ENCODE results near the gene SLC37A1. TPM values are rescaled to one million over a fixed set of nuclear protein-coding genes. Genes with fewer than 3 reads are reported as not detected.

The SLC37A1 gene
- total and polyA plus RNA-seq, 9 donors, result 2.2 to 6.9 (median 2.9) TPM

DNA sequence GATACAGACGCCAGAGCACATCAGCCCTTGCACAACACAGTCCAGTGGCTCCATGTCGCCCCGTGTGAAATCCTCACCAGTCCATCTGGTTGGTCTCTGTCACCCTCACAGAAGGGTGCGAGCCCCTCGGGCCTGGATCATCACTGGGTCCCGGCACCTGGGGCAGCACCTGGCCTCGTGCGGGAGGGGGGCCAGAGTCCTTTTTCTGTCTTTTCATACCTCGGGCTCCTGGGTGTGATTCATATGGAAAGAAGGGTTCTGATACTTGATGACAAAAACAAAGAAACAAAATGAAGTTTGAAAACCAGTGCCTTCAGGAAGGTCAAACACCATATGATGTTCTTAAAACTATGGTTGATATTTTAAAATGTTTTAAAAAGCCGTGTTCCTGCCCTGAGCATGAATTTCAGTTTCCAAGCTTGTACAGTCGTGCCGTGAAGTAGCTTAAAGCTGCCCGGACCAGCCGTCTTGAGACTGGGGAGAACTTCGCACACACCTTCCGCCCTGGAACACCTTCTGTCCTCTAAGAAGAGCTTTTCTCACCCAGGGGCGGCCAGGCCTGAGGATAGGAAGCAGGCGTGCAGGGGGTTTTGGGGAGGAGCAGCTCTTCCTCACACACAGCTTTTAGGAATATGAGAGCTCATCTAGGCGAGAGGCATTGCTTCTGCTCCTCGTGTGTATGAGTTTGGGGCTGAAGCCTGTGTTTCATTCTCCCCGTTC lies 35.2 kb downstream of the SLC37A1 start:
- Histone ChIP-seq H3K27ac (ENCODE audit: low read length) (no peak overlapping the region), H3K4me3 (ENCODE audit: low read length) (no peak overlapping the region), H3K27me3 (ENCODE audit: control insufficient read depth, insufficient read depth, low read length) (no peaks in the 10 kb centered on the region), H3K9me3 (replicated peaks; ENCODE audit: control insufficient read depth, low read depth, low read length) (no peaks in the 10 kb centered on the region), H3K36me3 (ENCODE audit: control insufficient read depth, insufficient read depth, low read length) (peaks cover 8% of the 10 kb centered on the region), H3K4me1 (ENCODE audit: control insufficient read depth, insufficient read depth, low read length) (no peaks in the 10 kb centered on the region)
- WGBS (ENCODE audit: insufficient coverage), result 70% methylated on average over 11 of the region's 21 CpGs
- DNase-seq, result no peak

DNA sequence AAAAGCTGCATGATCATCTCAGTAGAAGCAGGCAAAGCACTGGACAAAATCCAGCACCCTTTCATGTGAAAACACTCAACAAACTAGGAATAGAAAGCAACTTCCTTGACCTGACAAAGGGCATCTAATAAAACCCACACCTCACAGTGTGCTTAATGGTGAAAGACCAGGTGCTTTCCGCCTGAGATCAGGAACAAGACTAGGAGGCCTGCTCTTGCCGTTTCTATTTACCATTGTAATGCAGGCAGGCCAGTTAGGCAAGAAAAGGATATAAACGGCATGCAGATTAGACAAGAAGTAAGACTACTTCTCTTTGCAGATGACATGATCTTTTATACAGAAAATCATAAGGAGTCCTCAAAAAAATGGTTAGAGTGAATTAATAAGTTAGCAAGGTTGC lies 37.2 kb downstream of the SLC37A1 start:
- Histone ChIP-seq H3K36me3 (ENCODE audit: control insufficient read depth, insufficient read depth, low read length) (peaks cover 4% of the 10 kb centered on the region), H3K4me1 (ENCODE audit: control insufficient read depth, insufficient read depth, low read length) (no peaks in the 10 kb centered on the region), H3K4me3 (ENCODE audit: low read length) (no peak overlapping the region), H3K9me3 (replicated peaks; ENCODE audit: control insufficient read depth, low read depth, low read length) (no peaks in the 10 kb centered on the region), H3K27me3 (ENCODE audit: control insufficient read depth, insufficient read depth, low read length) (no peaks in the 10 kb centered on the region), H3K27ac (ENCODE audit: low read length) (no peak overlapping the region)
- no CpG with 5 or more reads among the region's 3 CpGs for WGBS (ENCODE audit: insufficient coverage)
- no peak for DNase-seq

DNA sequence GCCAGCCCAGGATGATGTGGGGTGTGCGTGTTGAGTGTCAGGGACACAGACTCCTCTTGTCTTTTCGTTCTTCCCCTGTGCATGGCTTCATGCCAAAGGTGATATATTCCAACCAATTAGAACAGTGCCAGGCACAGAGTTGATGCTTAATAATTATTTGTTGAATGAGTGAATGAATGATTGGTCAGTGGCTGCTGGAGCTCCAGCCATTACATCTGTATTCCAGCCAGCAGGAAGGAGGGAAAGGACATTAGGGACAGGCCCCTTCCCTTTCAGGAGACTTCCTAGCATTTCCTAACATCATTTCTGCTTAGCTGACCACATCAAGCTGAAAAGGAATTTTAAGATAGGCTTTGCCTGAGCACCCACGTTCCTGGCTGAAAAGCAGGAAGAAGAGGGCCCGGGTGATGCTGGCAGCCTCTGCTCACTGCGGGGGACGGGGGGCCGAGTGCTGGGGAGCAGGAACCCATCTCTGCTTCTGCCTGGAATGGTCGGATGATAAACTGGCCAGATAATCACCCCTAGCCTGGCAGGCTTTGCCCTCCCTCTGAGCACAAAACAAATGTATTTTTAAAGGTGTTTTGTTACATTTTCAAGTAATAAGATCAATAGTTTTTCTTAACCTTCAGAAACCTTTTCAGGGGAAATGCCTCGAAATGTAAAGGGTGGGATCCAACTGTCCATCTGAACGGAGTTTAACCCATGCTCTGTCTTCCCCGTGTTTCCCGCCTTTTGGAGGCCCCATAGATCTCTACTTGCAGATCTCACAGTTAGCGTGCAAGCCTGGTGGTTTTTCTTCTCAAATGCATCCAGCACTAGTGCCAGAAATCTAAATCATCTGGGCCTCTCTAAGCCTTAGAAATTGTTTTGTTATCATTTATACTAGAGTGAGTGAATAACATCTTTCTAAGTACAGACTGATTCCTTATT lies 39.0 kb downstream of the SLC37A1 start:
- Histone ChIP-seq H3K36me3 (ENCODE audit: control insufficient read depth, insufficient read depth, low read length) (peaks cover 5% of the 10 kb centered on the region), H3K27ac (ENCODE audit: low read length) (no peak overlapping the region), H3K9me3 (replicated peaks; ENCODE audit: control insufficient read depth, low read depth, low read length) (no peaks in the 10 kb centered on the region), H3K4me1 (ENCODE audit: control insufficient read depth, insufficient read depth, low read length) (no peaks in the 10 kb centered on the region), H3K4me3 (ENCODE audit: low read length) (no peak overlapping the region), H3K27me3 (ENCODE audit: control insufficient read depth, insufficient read depth, low read length) (no peaks in the 10 kb centered on the region)
- WGBS (ENCODE audit: insufficient coverage), result 76% methylated on average over 8 of the region's 13 CpGs
- no peak for DNase-seq

DNA sequence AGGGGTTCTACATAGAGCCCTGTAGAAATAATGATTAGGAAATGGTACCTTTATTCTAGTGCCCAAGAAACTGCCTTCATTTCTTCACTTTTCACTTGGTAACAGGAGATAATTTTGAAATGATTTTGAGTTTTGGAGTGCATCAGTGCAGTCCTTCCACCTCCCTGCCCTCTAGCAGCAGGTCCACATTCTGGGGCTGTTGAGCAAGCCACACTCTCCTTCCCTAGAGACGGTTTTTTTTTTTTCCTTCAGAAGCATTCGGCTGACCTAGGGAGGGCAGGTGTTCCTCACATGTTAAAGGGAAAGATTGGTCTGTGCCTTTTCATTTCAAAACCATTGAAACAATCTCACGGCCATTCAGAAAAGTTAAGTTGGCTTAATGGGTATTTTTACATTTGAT lies 39.8 kb downstream of the SLC37A1 start:
- Histone ChIP-seq H3K9me3 (replicated peaks; ENCODE audit: control insufficient read depth, low read depth, low read length) (no peaks in the 10 kb centered on the region), H3K27ac (ENCODE audit: low read length) (no peak overlapping the region), H3K36me3 (ENCODE audit: control insufficient read depth, insufficient read depth, low read length) (peaks cover 5% of the 10 kb centered on the region), H3K4me3 (ENCODE audit: low read length) (no peak overlapping the region), H3K27me3 (ENCODE audit: control insufficient read depth, insufficient read depth, low read length) (no peaks in the 10 kb centered on the region), H3K4me1 (ENCODE audit: control insufficient read depth, insufficient read depth, low read length) (no peaks in the 10 kb centered on the region)
- no peak for DNase-seq
- no CpG with 5 or more reads among the region's 3 CpGs for WGBS (ENCODE audit: insufficient coverage)

DNA sequence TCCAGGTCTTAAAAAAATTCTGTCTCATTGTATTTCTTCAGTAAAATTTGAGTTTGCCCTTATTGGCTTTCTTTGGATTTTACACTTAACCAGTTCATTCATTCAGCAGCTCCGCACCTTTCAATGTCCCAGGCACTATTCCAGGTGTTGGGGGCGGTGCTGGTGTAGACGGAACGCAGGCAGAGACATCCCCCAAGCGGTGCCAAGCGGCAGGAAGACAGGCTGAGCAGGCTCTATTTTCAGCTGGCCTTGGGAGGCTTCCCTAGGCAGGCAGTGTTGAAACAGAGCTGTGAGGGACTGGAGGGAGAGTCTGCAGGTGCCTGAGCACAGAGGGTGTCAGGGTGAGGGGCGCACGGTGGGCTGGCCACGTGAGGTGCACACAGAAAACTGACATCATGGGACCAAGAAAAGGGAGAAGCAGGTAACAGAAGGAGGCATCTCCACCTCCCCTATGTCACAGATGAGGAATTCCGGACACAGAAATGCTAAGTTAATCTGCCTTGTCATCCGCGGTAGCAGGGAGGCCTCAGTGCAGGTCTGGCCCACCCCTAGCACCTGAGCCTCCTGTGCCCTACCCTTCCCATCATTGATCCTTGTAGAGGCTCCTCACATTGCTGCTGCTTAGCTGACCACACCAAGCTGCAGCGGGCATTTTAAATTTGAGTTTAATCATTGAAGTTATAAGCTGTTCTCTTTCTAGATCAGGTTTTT lies 40.8 kb downstream of the SLC37A1 start:
- no peak overlapping the region for H3K27ac ChIP-seq (ENCODE audit: low read length)
- DNase-seq, result no peak
- no peaks in the 10 kb centered on the region for H3K4me1 ChIP-seq (ENCODE audit: control insufficient read depth, insufficient read depth, low read length)
- no peaks in the 10 kb centered on the region for H3K9me3 ChIP-seq (replicated peaks; ENCODE audit: control insufficient read depth, low read depth, low read length)
- peaks cover 12% of the 10 kb centered on the region for H3K36me3 ChIP-seq (ENCODE audit: control insufficient read depth, insufficient read depth, low read length)
- WGBS (ENCODE audit: insufficient coverage), result 62% methylated on average over 7 of the region's 13 CpGs
- no peak overlapping the region for H3K4me3 ChIP-seq (ENCODE audit: low read length)
- no peaks in the 10 kb centered on the region for H3K27me3 ChIP-seq (ENCODE audit: control insufficient read depth, insufficient read depth, low read length)

DNA sequence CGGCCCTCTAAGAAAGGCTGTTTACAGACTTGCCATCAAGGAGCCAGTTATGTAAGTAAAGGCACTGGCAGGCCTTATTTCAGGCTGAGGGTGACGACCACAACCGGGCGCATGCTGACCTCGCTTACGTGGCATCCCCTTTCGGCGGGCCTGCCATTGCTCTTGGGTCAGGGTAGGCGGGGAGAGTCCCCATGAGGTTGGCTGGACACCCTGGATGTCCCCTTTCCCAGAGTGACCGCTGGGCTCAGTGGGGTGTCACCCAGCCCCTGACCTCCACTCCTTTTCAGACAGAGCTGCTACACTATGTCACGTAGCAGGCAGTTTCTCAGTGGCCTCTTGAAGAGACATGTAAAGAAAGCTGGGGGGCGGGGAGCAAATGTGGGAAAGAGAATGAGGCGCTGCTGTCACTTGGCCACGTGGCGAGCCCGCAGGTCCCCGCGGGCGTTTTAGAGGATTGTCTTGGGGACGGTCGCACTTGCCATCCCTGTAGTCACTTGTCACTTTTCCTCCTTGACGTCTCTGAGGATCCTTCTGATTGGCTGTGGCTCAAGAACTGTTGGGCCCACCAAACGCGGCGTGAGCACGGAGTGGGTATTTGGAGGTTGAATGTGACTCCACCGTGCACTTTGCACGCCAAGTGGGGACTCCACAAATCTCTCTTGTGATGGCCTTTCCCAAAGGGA lies 42.2 kb downstream of the SLC37A1 start:
- Histone ChIP-seq H3K4me1 (ENCODE audit: control insufficient read depth, insufficient read depth, low read length) (no peaks in the 10 kb centered on the region), H3K36me3 (ENCODE audit: control insufficient read depth, insufficient read depth, low read length) (peaks cover 12% of the 10 kb centered on the region), H3K27me3 (ENCODE audit: control insufficient read depth, insufficient read depth, low read length) (no peaks in the 10 kb centered on the region), H3K27ac (ENCODE audit: low read length) (no peak overlapping the region), H3K4me3 (ENCODE audit: low read length) (no peak overlapping the region), H3K9me3 (replicated peaks; ENCODE audit: control insufficient read depth, low read depth, low read length) (no peaks in the 10 kb centered on the region)
- WGBS (ENCODE audit: insufficient coverage), result 92% methylated on average over 20 of the region's 28 CpGs
- DNase-seq, result no peak

DNA sequence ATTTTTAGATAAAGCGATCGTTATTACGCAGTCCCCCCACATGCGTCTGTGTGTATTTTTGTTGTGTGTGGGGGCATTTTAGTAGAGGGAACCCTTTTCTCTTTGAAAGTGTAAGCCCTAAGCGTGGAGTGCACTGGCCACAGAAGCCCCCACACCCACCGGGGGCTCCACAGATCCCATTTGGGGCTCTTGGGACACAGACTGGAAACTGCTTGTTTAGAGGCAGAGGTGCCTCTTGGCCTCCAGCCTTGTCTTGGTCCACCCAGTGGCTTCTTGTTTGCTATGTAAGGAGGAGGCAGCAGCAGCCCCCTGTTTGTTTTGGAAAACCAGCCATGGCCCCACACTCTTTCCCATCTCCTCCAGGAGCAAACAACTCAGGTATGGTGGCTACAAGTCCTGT lies 42.8 kb downstream of the SLC37A1 start:
- H3K36me3 ChIP-seq (ENCODE audit: control insufficient read depth, insufficient read depth, low read length), result peaks cover 12% of the 10 kb centered on the region
- no peaks in the 10 kb centered on the region for H3K27me3 ChIP-seq (ENCODE audit: control insufficient read depth, insufficient read depth, low read length)
- no peak overlapping the region for H3K4me3 ChIP-seq (ENCODE audit: low read length)
- H3K9me3 ChIP-seq (replicated peaks; ENCODE audit: control insufficient read depth, low read depth, low read length), result no peaks in the 10 kb centered on the region
- no peak for DNase-seq
- H3K4me1 ChIP-seq (ENCODE audit: control insufficient read depth, insufficient read depth, low read length), result no peaks in the 10 kb centered on the region
- WGBS (ENCODE audit: insufficient coverage), result no CpG with 5 or more reads among the region's 6 CpGs
- no peak overlapping the region for H3K27ac ChIP-seq (ENCODE audit: low read length)

DNA sequence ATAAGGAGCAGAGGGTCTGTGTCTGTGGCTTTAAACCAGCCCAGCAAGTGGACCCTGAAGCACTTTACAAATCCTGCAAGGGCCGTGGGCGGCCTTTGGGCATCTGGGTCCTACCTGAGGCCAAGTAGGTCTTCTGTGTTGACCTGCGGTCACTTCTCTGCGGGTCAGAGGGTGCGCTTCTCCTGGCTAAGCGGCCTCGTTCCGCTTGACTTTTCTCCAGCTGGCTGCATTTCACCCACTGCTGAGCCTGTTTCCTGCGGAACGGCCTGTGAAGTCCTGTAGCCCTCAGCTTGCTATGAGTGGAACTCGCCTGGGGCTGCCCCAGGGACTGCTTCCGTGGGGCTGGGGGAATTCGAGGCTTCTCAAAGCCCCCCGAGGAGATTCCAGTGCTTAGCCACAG lies 43.3 kb downstream of the SLC37A1 start:
- DNase-seq, result no peak
- Histone ChIP-seq H3K4me1 (ENCODE audit: control insufficient read depth, insufficient read depth, low read length) (no peaks in the 10 kb centered on the region), H3K27ac (ENCODE audit: low read length) (no peak overlapping the region), H3K9me3 (replicated peaks; ENCODE audit: control insufficient read depth, low read depth, low read length) (no peaks in the 10 kb centered on the region), H3K4me3 (ENCODE audit: low read length) (no peak overlapping the region), H3K27me3 (ENCODE audit: control insufficient read depth, insufficient read depth, low read length) (no peaks in the 10 kb centered on the region), H3K36me3 (ENCODE audit: control insufficient read depth, insufficient read depth, low read length) (peaks cover 12% of the 10 kb centered on the region)
- WGBS (ENCODE audit: insufficient coverage), result 62% methylated on average over 14 of the region's 14 CpGs

DNA sequence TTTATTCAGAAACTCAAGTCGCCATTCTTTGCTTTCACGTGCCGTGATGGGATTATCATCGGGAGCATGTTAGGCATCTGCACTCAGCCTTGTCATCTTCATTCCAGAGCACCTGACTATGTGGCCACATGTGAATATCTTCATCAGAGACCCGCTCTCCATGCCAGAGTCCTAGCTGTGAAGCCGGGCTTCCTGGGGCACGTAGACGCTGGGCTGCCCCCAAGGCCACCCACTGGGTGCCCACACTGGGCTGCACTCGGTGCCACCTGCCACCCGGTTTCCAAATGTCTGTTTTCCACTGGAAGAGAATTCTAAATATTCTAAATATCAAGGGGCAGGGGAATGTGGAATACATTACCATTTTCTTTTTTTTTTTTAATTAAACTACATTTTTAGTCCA lies 43.8 kb downstream of the SLC37A1 start:
- no peaks in the 10 kb centered on the region for H3K9me3 ChIP-seq (replicated peaks; ENCODE audit: control insufficient read depth, low read depth, low read length)
- peaks cover 12% of the 10 kb centered on the region for H3K36me3 ChIP-seq (ENCODE audit: control insufficient read depth, insufficient read depth, low read length)
- WGBS (ENCODE audit: insufficient coverage), result 86% methylated on average over 8 of the region's 10 CpGs
- no peak for DNase-seq
- no peak overlapping the region for H3K4me3 ChIP-seq (ENCODE audit: low read length)
- no peaks in the 10 kb centered on the region for H3K4me1 ChIP-seq (ENCODE audit: control insufficient read depth, insufficient read depth, low read length)
- H3K27ac ChIP-seq (ENCODE audit: low read length), result no peak overlapping the region
- no peaks in the 10 kb centered on the region for H3K27me3 ChIP-seq (ENCODE audit: control insufficient read depth, insufficient read depth, low read length)

Measured in muscle of leg (tissue), 11 donors.